CD4-positive, alpha-beta T cell (primary cell): ENCODE data around the gene RPL4. TPM values are rescaled to one million over a fixed set of nuclear protein-coding genes. Genes with fewer than 3 reads are reported as not detected.

ENCODE experiments used
- ATAC-seq: fragments of 200-7000 bp; cut with Tn5 transposase; one replicate; pipeline ENCODE4 v1.10.0; 2022; ENCODE audit warnings: mild to moderate bottlenecking; ENCODE audit not compliant: poor library complexity
- CTCF ChIA-PET: fragments of 350-600 bp; sonication (Branson Sonifier 250); formaldehyde crosslinking; loops from one replicate; lab custom pipeline; 2021; ENCODE audit warnings: antibody characterized with exemption, inconsistent platforms; lab: Charles Lee
- POLR2A ChIA-PET: fragments of 350-600 bp; sonication (Branson Sonifier 250); formaldehyde crosslinking; loops from one replicate; lab custom pipeline; 2021; ENCODE audit warnings: antibody characterized with exemption, inconsistent platforms; lab: Charles Lee
- DNase-seq, 14 experiments: peaks; one replicate each; pipeline ENCODE4 v3.0.0-alpha.2; 2013 to 2020; ENCODE audit warnings: mixed read lengths in 2 of 14
- H3K27ac ChIP-seq, 2 donors: one replicate each; pipeline versions ENCODE4 v1.5.1 to v1.7.0; 2013; ENCODE audit warnings: low read length in 2 of 2, low read depth in 1 of 2, mild to moderate bottlenecking in 1 of 2
- H3K27me3 ChIP-seq, 2 experiments: 1 replicate in 1 of 2; 2 replicates in 1 of 2; pipeline versions ENCODE4 v1.6.1 to v1.7.0; 2013; ENCODE audit warnings: low read length in 2 of 2, control low read depth in 1 of 2, mild to moderate bottlenecking in 1 of 2, moderate library complexity in 1 of 2; ENCODE audit not compliant: insufficient read depth in 2 of 2, control insufficient read depth in 1 of 2
- H3K36me3 ChIP-seq: one replicate; pipeline ENCODE4 v1.6.1; 2013; ENCODE audit warnings: low read length, control low read depth; ENCODE audit not compliant: insufficient read depth
- H3K4me1 ChIP-seq: one replicate; pipeline ENCODE4 v1.6.1; 2013; ENCODE audit warnings: low read length, control low read depth; ENCODE audit not compliant: insufficient read depth
- H3K4me3 ChIP-seq: one replicate; pipeline ENCODE4 v1.5.1; 2013; ENCODE audit warnings: mild to moderate bottlenecking, low read length, moderate library complexity
- H3K9me3 ChIP-seq, 2 experiments: 1 replicate in 1 of 2; 2 replicates in 1 of 2; pipeline versions ENCODE4 v1.6.1 to v1.7.0; 2013; ENCODE audit warnings: low read length in 2 of 2, mild to moderate bottlenecking in 2 of 2, control low read depth in 1 of 2, moderate library complexity in 1 of 2; ENCODE audit not compliant: control insufficient read depth in 1 of 2, insufficient read depth in 1 of 2
- H3K27ac Mint-ChIP-seq: one replicate; pipeline ENCODE4 v1.8.0; 2020; ENCODE audit warnings: mixed read lengths
- H3K27me3 Mint-ChIP-seq: one replicate; pipeline ENCODE4 v1.8.0; 2021; ENCODE audit warnings: mixed read lengths
- H3K36me3 Mint-ChIP-seq: one replicate; pipeline ENCODE4 v1.8.0; 2021; ENCODE audit warnings: low read depth, mixed read lengths
- H3K4me1 Mint-ChIP-seq: one replicate; pipeline ENCODE4 v1.8.0; 2021; ENCODE audit warnings: low read depth, mixed read lengths
- H3K4me3 Mint-ChIP-seq: one replicate; pipeline ENCODE4 v1.8.0; 2020; ENCODE audit warnings: mild to moderate bottlenecking, mixed read lengths
- H3K9me3 Mint-ChIP-seq: one replicate; pipeline ENCODE4 v1.8.0; 2020; ENCODE audit warnings: mixed read lengths
- intact Hi-C, 2 experiments: fragments of 100-400 bp; cut with DNase I in 1 of 2; cut with micrococcal nuclease in 1 of 2; formaldehyde crosslinking; loops; one replicate each; pipeline versions ENCODE4 v1.15.1 to v1.9.0; 2023 to 2025; cut with DNase I, micrococcal nuclease
- total RNA-seq, 174 experiments: library from RNA in 2 of 174; stranded (reverse) in 2 of 174; gene quantifications; one replicate each; pipeline ENCODE4 v1.2.3 and lab custom pipeline; 2021 to 2026
- TF ChIP-seq, protein P1 (sequence below): fragments of 200-600 bp; IDR thresholded peaks from one replicate; pipeline ENCODE4 v1.8.0; 2022; ENCODE audit warnings: antibody characterized with exemption, mild to moderate bottlenecking

Gene RPL4
- total RNA-seq, 2 experiments from 2014 or later: 4,558 to 4,627 TPM

DNA sequence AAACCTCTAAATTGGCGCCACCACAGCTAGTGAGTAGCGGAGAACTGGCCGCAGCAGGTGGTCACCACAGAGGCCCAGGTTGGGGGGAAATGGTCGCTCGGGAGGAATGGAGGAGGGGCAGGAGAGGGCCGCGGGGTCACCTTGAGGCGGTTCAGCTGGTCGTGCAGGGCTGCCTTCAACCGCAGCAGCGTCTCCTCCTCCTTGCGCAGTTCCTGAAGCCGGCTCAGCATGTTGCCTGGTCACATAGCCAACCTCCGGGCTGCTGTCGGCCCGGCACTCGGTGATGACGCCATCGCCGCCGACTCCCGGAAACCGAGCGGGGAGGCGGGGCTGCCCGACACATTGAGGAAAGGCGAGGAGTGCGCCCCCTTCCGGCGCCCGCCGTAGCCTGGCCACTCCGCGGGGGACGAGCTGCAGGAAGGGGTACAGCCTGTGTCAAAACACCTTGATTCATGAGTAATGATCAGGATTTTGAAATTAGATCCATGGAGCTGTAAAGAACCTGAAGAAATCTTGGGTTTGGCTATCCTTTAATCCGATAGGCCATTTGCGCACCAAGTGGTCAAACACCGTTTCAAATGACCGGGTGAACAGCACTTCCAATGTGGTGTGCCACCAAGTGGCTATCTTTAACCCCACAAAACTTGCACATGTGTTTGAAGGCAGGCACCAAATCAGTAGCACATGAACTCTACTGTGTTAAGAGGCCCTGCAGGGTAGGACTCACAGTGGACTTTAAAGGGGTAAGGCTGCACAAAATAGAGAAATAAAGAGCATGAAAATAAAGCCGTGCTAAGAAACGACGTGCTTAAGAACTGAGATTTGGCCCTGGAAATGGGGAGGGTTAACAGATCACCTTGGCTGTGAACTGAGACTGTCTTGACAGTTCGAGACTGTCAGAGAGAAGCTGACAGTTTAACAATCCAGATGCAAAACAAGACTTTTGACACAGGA is 6.9 kb downstream of the RPL4 start, which contains the start of gene SNAPC5:
Gene SNAPC5, minus strand, starts transcription at position 261 of the 954 bp plus-strand sequence. Its CDS starts 31 bp downstream, at position 230.
- Histone ChIP-seq H3K36me3 (peaks cover 82% of the 10 kb centered on the region), H3K9me3 (no peaks in the 10 kb centered on the region), H3K4me1 (peaks cover 33% of the 10 kb centered on the region), H3K27ac (peak within 1 kb of the TSS; percentile 89 to 93), H3K4me3 (peak within 1 kb of the TSS; percentile 85), H3K27me3 (no peaks in the 10 kb centered on the region)
- ChIA-PET POLR2A (interaction anchor here (0.6 to 4.6 kb wide), 18 partner anchors 8 to 1193 kb away, joined by 3 to 94 read pairs (median 4); partner anchors contain the start of genes MAP2K1, RNU5B-1, TIPIN and ZWILCH), CTCF (interaction anchor here (0.6 to 4.4 kb wide), 35 partner anchors 8 to 1313 kb away, joined by 3 to 107 read pairs (median 6); partner anchors contain the start of genes CLPX, DIS3L, HACD3 and INTS14)
- no peaks in the 10 kb centered on the region for H3K27me3 Mint-ChIP-seq
- DNase-seq: peak; percentile 95 to 98 (median 97)
- no peaks in the 10 kb centered on the region for H3K9me3 Mint-ChIP-seq
- H3K27ac Mint-ChIP-seq: peak within 1 kb of the TSS; percentile 99
- peaks cover 83% of the 10 kb centered on the region for H3K36me3 Mint-ChIP-seq
- peak; percentile 88 for ATAC-seq
- intact Hi-C loops: loop anchor here (1.0 to 5.0 kb wide), 7 partner anchors 25 to 250 kb away; partner anchors contain the start of genes MAP2K1 (in 2 of the 2), TIPIN (in 2 of the 2), DIS3L (in 1 of the 2) and MEGF11 (in 1 of the 2)
- TF ChIP-seq, protein P1, sequence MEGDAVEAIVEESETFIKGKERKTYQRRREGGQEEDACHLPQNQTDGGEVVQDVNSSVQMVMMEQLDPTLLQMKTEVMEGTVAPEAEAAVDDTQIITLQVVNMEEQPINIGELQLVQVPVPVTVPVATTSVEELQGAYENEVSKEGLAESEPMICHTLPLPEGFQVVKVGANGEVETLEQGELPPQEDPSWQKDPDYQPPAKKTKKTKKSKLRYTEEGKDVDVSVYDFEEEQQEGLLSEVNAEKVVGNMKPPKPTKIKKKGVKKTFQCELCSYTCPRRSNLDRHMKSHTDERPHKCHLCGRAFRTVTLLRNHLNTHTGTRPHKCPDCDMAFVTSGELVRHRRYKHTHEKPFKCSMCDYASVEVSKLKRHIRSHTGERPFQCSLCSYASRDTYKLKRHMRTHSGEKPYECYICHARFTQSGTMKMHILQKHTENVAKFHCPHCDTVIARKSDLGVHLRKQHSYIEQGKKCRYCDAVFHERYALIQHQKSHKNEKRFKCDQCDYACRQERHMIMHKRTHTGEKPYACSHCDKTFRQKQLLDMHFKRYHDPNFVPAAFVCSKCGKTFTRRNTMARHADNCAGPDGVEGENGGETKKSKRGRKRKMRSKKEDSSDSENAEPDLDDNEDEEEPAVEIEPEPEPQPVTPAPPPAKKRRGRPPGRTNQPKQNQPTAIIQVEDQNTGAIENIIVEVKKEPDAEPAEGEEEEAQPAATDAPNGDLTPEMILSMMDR: peak; percentile 100
- peaks cover 66% of the 10 kb centered on the region for H3K4me1 Mint-ChIP-seq
- H3K4me3 Mint-ChIP-seq: peak within 1 kb of the TSS; percentile 99

DNA sequence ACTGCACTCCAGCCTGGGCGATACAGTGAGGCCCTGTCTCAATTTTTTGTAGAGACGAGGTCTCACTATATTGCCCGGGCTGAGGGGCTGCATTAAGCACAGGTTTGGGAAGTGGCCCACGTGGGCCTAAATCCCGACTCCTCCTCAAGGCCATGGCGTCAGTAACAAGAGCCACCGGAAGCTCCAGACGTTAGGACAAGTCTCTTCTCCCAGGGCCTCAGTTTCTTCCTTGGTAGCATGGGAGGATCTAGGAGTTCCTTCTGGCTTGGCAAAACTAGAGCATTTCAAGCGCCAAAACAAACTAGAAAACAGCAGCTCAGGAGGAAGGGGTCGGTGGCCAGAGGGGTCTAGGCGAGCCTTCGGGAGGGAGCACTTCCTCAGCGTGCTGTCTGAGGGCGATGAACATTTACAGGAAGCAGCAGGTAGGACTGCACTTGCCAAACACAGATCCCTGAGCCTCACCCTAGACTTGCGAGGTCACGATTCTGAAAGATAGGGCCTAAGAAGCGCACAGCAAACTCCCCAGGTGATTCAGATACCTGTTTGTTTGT is 7.6 kb downstream of the RPL4 start:
- H3K4me1 ChIP-seq: peaks cover 28% of the 10 kb centered on the region
- Mint-ChIP-seq H3K9me3 (no peaks in the 10 kb centered on the region), H3K4me3 (peak overlapping the region; percentile 99), H3K27ac (peak overlapping the region; percentile 99), H3K36me3 (peaks cover 83% of the 10 kb centered on the region), H3K27me3 (no peaks in the 10 kb centered on the region), H3K4me1 (peaks cover 58% of the 10 kb centered on the region)
- peak overlapping the region; percentile 89 to 93 for H3K27ac ChIP-seq
- peak overlapping the region; percentile 85 for H3K4me3 ChIP-seq
- peaks cover 80% of the 10 kb centered on the region for H3K36me3 ChIP-seq
- no peaks in the 10 kb centered on the region for H3K9me3 ChIP-seq
- H3K27me3 ChIP-seq: no peaks in the 10 kb centered on the region
- DNase-seq (peak in 4 of 14 experiments; percentile 14 to 43 (median 34)), ATAC-seq (peak; percentile 57)
- ChIA-PET CTCF (interaction anchor here (0.8 to 4.4 kb wide), 18 partner anchors 8 to 1312 kb away, joined by 3 to 107 read pairs (median 8); partner anchors contain the start of genes CLPX, MAP2K1 and TIPIN), POLR2A (interaction anchor here (1.0 to 4.6 kb wide), 8 partner anchors 8 to 205 kb away, joined by 4 to 94 read pairs (median 7); partner anchors contain the start of genes MAP2K1, TIPIN and ZWILCH)
- TF ChIP-seq, protein P1: no peak
- intact Hi-C loops: loop anchor here (1.0 to 5.0 kb wide), 5 partner anchors 25 to 250 kb away; partner anchors contain the start of genes MAP2K1 (in 2 of the 2), DIS3L (in 1 of the 2) and TIPIN (in 1 of the 2)

DNA sequence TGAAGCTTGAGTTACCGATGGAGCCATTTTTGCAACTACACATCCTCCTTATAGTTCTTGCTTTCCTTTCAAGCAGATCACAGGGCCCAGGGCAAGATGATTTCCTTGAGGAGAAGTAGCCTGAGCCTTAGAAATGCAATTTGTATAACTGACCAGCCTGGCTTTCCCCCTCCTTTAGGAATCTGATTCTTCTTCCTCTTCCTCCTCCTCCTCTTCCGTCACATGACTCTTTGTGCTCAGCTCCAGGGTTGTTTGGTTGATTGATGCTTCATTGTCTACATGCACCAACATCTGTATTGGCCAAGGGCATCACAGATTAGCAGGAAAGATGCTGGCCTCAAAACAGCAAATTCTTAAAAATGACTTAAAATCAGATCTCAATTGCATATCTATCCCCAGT is 10.4 kb downstream of the RPL4 start:
- DNase-seq: no peak
- H3K4me1 Mint-ChIP-seq: peaks cover 46% of the 10 kb centered on the region
- Histone ChIP-seq H3K36me3 (peaks cover 80% of the 10 kb centered on the region), H3K27ac (no peak overlapping the region), H3K27me3 (no peaks in the 10 kb centered on the region), H3K4me1 (peaks cover 28% of the 10 kb centered on the region), H3K9me3 (no peaks in the 10 kb centered on the region), H3K4me3 (no peak overlapping the region)
- ChIA-PET POLR2A (interaction anchor here (0.6 to 1.2 kb wide), 5 partner anchors 10 to 108 kb away, joined by 3 to 4 read pairs (median 3); no protein-coding TSS in a partner anchor), CTCF (interaction anchor here (1.0 to 1.2 kb wide), 2 partner anchors 108 kb away, joined by 3 read pairs; partner anchors contain the start of gene MAP2K1)
- H3K9me3 Mint-ChIP-seq: no peaks in the 10 kb centered on the region
- peaks cover 82% of the 10 kb centered on the region for H3K36me3 Mint-ChIP-seq
- no peaks in the 10 kb centered on the region for H3K27me3 Mint-ChIP-seq
- TF ChIP-seq, protein P1: no peak
- intact Hi-C loops: no loop called here
- peak overlapping the region; percentile 32 for H3K27ac Mint-ChIP-seq
- no peak for ATAC-seq
- H3K4me3 Mint-ChIP-seq: peak overlapping the region; percentile 15
